PFSK-1 (cell line): ENCODE data around the gene MKNK2.

Source experiments
- FOXP2 ChIP-seq: optimal IDR thresholded peaks from 2 replicates; pipeline ENCODE3; 2011; ENCODE audit warnings: borderline replicate concordance, control low read depth, inconsistent platforms; ENCODE audit not compliant: insufficient read depth; ENCODE audit errors: extremely low read length, extremely low read depth
- POLR2AphosphoS5 ChIP-seq: IDR thresholded peaks from 2 replicates; pipeline ENCODE4 v1.6.1; 2012; ENCODE audit warnings: low read depth, mild to moderate bottlenecking, control low read depth, low read length, moderate library complexity
- SIN3A ChIP-seq: IDR thresholded peaks from 2 replicates; pipeline ENCODE4 v1.6.1; 2012; ENCODE audit warnings: mild to moderate bottlenecking, low read length, moderate library complexity, borderline replicate concordance; ENCODE audit not compliant: insufficient read depth
- TAF1 ChIP-seq: IDR thresholded peaks from 2 replicates; pipeline ENCODE4 v1.6.1; 2012; ENCODE audit warnings: low read length, control low read depth, borderline replicate concordance; ENCODE audit not compliant: insufficient read depth
- TF ChIP-seq, protein P1 (sequence below), 2 experiments: IDR thresholded peaks; 2 replicates each; pipeline versions ENCODE4 v1.6.1 to v1.8.0; 2011 to 2012; ENCODE audit warnings: low read depth in 2 of 2, low read length in 2 of 2, control low read depth in 1 of 2, inconsistent platforms in 1 of 2, mild to moderate bottlenecking in 1 of 2, moderate library complexity in 1 of 2; ENCODE audit not compliant: insufficient read depth in 1 of 2

The MKNK2 gene

DNA sequence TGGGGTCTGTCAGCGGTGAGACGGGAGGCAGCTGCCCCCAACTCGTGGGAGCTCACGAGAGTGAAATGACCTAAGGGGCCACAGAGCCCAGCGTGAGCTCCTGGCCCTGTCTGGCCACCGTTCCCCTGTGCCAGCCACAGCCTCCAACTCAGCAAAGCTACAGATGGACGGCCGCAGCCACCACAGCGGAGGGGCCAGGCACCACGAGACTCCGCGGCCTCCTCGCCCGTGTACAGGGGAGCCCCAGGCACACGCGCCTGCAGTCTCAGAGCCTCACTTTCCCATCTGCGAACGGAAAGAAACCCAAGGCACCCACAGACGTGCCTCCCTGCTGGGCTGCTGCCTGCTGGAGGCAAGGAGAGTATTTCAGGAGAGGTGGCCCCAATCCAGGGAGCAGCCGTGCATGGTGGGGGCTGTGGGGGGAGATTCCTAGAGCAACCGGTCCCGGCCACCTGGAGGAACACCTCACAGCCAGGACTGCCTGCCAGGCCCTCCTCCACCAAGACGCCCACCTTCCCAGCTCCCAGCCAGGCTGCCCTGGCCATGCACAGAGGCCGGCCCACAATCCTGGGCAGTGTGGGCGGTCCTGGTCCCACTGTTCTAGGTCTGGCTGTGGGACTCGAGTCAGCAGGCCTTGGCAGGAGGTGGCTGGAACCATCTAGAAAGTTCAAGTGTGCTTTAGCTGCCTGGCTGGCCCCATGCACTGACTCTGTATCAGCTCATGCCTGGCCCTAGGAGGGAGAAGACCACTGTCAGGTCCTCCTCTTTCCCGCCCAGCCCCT, 1.9 kb downstream of the MKNK2 start:
- TF ChIP-seq FOXP2 (no peak), TAF1 (no peak), SIN3A (no peak), POLR2AphosphoS5 (no peak)
- TF ChIP-seq, protein P1, sequence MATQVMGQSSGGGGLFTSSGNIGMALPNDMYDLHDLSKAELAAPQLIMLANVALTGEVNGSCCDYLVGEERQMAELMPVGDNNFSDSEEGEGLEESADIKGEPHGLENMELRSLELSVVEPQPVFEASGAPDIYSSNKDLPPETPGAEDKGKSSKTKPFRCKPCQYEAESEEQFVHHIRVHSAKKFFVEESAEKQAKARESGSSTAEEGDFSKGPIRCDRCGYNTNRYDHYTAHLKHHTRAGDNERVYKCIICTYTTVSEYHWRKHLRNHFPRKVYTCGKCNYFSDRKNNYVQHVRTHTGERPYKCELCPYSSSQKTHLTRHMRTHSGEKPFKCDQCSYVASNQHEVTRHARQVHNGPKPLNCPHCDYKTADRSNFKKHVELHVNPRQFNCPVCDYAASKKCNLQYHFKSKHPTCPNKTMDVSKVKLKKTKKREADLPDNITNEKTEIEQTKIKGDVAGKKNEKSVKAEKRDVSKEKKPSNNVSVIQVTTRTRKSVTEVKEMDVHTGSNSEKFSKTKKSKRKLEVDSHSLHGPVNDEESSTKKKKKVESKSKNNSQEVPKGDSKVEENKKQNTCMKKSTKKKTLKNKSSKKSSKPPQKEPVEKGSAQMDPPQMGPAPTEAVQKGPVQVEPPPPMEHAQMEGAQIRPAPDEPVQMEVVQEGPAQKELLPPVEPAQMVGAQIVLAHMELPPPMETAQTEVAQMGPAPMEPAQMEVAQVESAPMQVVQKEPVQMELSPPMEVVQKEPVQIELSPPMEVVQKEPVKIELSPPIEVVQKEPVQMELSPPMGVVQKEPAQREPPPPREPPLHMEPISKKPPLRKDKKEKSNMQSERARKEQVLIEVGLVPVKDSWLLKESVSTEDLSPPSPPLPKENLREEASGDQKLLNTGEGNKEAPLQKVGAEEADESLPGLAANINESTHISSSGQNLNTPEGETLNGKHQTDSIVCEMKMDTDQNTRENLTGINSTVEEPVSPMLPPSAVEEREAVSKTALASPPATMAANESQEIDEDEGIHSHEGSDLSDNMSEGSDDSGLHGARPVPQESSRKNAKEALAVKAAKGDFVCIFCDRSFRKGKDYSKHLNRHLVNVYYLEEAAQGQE (IDR thresholded peaks at IDR 0.05; ENCODE audit: insufficient read depth in 1 of 2, low read depth in 2 of 2, low read length in 2 of 2): no peak

DNA sequence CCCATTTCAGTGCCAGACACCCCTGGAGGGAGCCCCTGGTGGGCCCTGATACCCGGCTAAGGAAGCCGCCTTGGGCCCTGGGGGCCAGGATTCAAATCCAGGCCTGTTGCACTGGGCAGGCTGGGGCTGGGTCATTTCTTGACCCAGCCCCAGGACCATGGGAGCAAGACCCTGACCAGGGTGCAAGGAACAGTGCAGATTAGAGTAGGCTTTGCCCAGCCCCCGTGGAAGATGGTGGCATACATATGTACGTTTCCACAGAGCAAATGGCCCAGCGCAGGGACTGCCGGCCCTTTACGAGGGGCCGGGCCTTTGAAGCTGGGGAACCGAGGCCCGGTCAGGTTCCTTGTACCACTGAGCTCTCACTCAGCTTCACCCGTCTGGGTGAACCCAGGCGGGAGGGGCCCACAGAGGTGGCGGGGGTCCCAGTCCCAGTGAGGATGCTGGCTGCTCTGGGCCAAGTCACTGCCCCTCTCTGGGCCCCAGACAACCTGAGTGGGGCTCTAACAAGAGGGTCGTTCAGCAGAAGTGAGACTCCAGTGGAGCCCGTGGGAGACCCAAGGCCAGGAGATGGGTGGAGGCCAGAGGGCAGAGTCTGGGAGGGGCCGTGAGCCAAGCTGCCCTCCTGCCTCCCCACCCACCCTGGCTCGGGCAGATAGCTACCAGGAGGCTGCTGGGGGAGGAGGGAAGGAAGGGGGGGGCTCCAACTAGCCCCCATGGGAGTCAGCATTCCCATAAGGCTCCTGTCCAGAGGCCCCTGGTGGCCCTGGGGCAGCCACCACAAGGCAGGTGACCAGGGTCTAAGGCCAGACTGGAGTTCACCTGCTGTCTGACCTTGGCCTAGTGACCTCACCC, 2.7 kb downstream of the MKNK2 start:
- TF ChIP-seq SIN3A (no peak), POLR2AphosphoS5 (no peak; the same call in 1 of the 2 replicates), FOXP2 (no peak), TAF1 (no peak)
- TF ChIP-seq, protein P1 (IDR thresholded peaks at IDR 0.05; ENCODE audit: insufficient read depth in 1 of 2, low read depth in 2 of 2, low read length in 2 of 2): no peak

DNA sequence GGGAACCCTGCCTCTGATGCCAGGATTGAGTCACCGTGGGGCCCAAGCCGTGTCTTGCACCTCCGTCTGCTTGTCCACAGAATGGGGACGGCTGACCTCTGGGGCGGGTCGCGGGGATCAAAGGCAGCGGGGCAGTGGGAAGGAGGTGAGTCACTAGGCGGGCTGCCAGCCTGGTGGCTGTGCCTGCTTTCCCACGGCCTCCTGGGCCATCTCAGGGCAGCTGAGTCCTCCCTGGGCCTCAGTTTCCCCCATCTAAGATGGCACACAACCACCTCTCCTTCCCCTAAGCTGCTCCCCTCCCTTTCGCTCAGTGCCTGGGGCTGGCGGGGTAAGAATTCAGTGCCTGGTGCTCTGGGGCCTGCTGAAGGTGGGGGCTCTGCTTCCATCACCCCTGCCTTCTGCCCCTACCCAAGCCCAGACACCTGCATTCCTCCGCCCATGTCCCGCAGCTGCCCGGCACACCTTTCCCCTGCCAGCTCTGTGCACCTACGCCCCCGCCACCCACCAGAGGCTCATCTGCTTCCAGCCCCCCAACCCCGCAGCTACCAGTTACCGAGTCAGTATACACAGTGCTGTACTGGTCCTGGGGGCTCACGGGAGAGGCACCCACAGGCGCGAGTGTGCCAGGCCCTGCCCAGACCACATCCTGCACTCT, 3.5 kb downstream of the MKNK2 start:
- TF ChIP-seq SIN3A: no peak
- TF ChIP-seq, protein P1 (IDR thresholded peaks at IDR 0.05; ENCODE audit: insufficient read depth in 1 of 2, low read depth in 2 of 2, low read length in 2 of 2): no peak
- no peak for TF ChIP-seq POLR2AphosphoS5
- TF ChIP-seq TAF1: no peak
- TF ChIP-seq FOXP2: no peak

DNA sequence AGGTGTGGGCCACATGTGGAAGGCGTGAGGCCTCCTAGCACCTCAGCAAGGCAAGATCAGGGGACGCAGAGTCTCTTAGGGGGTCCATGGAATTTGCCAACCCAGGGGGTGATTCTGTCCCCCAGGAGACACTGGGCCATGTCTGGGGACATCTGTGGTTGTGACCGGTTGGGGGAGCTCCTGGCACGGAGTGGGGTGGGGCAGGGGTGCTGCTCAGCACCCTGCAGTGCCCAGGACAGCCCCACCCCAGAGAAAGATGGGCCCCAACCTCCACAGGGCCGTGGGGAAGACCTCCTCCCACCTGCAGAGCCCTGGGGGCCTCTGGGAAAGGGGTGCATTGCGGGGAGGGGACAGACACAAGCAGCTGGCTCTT, 4.0 kb downstream of the MKNK2 start:
- TF ChIP-seq SIN3A: no peak
- TF ChIP-seq FOXP2: no peak
- TF ChIP-seq, protein P1 (IDR thresholded peaks at IDR 0.05; ENCODE audit: insufficient read depth in 1 of 2, low read depth in 2 of 2, low read length in 2 of 2): no peak
- no peak for TF ChIP-seq TAF1
